Mesothelial cell of epicardium (in vitro differentiated cells): ENCODE data around the gene ANO2. TPM values are rescaled to one million over a fixed set of nuclear protein-coding genes. Genes with fewer than 3 reads are reported as not detected.

Experiments used
- DNase-seq, 2 experiments: peaks; one replicate each; pipeline ENCODE4 v3.0.0; 2021; ENCODE audit warnings: low spot score in 2 of 2; ENCODE audit not compliant: unreplicated experiment in 2 of 2
- H3K27ac Mint-ChIP-seq: 2 replicates; pipeline ENCODE4 v1.8.0; 2021; ENCODE audit warnings: mixed read lengths
- H3K27me3 Mint-ChIP-seq: 2 replicates; pipeline ENCODE4 v1.8.0; 2021; ENCODE audit warnings: low read depth, mixed read lengths
- H3K36me3 Mint-ChIP-seq: 2 replicates; pipeline ENCODE4 v1.8.0; 2021; ENCODE audit warnings: mixed read lengths
- H3K4me1 Mint-ChIP-seq: 2 replicates; pipeline ENCODE4 v1.8.0; 2021; ENCODE audit warnings: mixed read lengths
- H3K4me3 Mint-ChIP-seq: 2 replicates; pipeline ENCODE4 v1.8.0; 2021; ENCODE audit warnings: mild to moderate bottlenecking, moderate library complexity, mixed read lengths
- H3K9me3 Mint-ChIP-seq: 2 replicates; pipeline ENCODE4 v1.8.0; 2021; ENCODE audit warnings: mixed read lengths
- CTCF ChIP-seq: fragments of 200-600 bp; sonication (generic); IDR thresholded peaks from one replicate; pipeline ENCODE4 v1.5.0; 2021; ENCODE audit warnings: antibody characterized with exemption; ENCODE audit not compliant: unreplicated experiment
- total RNA-seq: library from RNA; stranded (reverse); gene quantifications from 3 replicates; pipeline ENCODE4 v1.2.1, GENCODE V29; 2021

The ANO2 gene
- total RNA-seq, 1 donor from 2014 or later: 6.3 TPM

- Mint-ChIP-seq H3K27ac (no peak overlapping the region), H3K27me3 (peaks cover 4% of the 10 kb centered on the region), H3K4me1 (no peaks in the 10 kb centered on the region), H3K36me3 (no peaks in the 10 kb centered on the region), H3K4me3 (no peak overlapping the region), H3K9me3 (peaks cover 5% of the 10 kb centered on the region)
- no peak for DNase-seq
- TF ChIP-seq CTCF: no peak
These were observed 252.2 kb downstream of the ANO2 start for GRCh38 chr12:5692850-5693249.

- no peak overlapping the region for H3K4me3 Mint-ChIP-seq
These were observed 253.1 kb downstream of the ANO2 start for GRCh38 chr12:5691943-5692342.

GRCh38 chr12:5690240-5690639 lies 254.8 kb downstream of the ANO2 start:
- Mint-ChIP-seq H3K4me3 (no peak overlapping the region), H3K27ac (no peak overlapping the region), H3K9me3 (no peaks in the 10 kb centered on the region), H3K36me3 (no peaks in the 10 kb centered on the region), H3K4me1 (no peaks in the 10 kb centered on the region), H3K27me3 (peaks cover 8% of the 10 kb centered on the region)
- DNase-seq: no peak
- no peak for TF ChIP-seq CTCF

More at GRCh38 chr12:5691943-5692342, 253.1 kb downstream of the ANO2 start:
- Mint-ChIP-seq H3K27me3 (peaks cover 4% of the 10 kb centered on the region), H3K4me1 (no peaks in the 10 kb centered on the region), H3K27ac (no peak overlapping the region), H3K36me3 (no peaks in the 10 kb centered on the region), H3K9me3 (peaks cover 5% of the 10 kb centered on the region)
- TF ChIP-seq CTCF: no peak
- no peak for DNase-seq

- H3K27ac Mint-ChIP-seq: no peak overlapping the region
- no peak for DNase-seq
- no peaks in the 10 kb centered on the region for H3K9me3 Mint-ChIP-seq
- peaks cover 8% of the 10 kb centered on the region for H3K27me3 Mint-ChIP-seq
- H3K36me3 Mint-ChIP-seq: no peaks in the 10 kb centered on the region
- H3K4me3 Mint-ChIP-seq: no peak overlapping the region
- no peak for TF ChIP-seq CTCF
- H3K4me1 Mint-ChIP-seq: no peaks in the 10 kb centered on the region
These were observed 255.3 kb downstream of the ANO2 start for GRCh38 chr12:5689773-5690172.

GRCh38 chr12:5688226-5688625 lies 256.8 kb downstream of the ANO2 start:
- peaks cover 18% of the 10 kb centered on the region for H3K27me3 Mint-ChIP-seq
- H3K9me3 Mint-ChIP-seq: no peaks in the 10 kb centered on the region
- H3K27ac Mint-ChIP-seq: no peak overlapping the region

More at GRCh38 chr12:5688226-5688625, 256.8 kb downstream of the ANO2 start:
- Mint-ChIP-seq H3K36me3 (no peaks in the 10 kb centered on the region), H3K4me1 (no peaks in the 10 kb centered on the region), H3K4me3 (no peak overlapping the region)
- no peak for DNase-seq
- TF ChIP-seq CTCF: no peak
